Measurements from ENCODE around the gene HSPA9. TPM values are rescaled to one million over a fixed set of nuclear protein-coding genes. Genes with fewer than 3 reads are reported as not detected.
"Not testable (repeated sequence)": the region's sequence is repeated elsewhere in the genome, so short reads cannot be mapped to it uniquely, and the experiment has no call there.

Gene HSPA9
- polyA plus RNA-seq, 3 donors = 67.8 to 82.4 (median 81.8) TPM

GRCh38 chr5:138514021-138514420 lies 61.2 kb downstream of the HSPA9 start:
- Mint-ChIP-seq H3K4me3 (no peak overlapping the region), H3K27ac (peak overlapping the region in 5 of 7 donors; percentile 26 to 85 (median 75)), H3K36me3 (peaks cover 88 to 95% of the 10 kb centered on the region in 2 donors), H3K27me3 (ENCODE audit: low read depth in 3 of 3) (peaks cover 0 to 2% (median 0%) of the 10 kb centered on the region in 3 donors), H3K9me3 (no peaks in the 10 kb centered on the region), H3K4me1 (peaks cover 9% of the 10 kb centered on the region)
- Histone ChIP-seq H3K27ac (ENCODE audit: low read depth in 1 of 2, low read length in 2 of 2) (peak overlapping the region in 1 of 2 donors; percentile 36), H3K9ac (ENCODE audit: insufficient read depth, low read length, poor library complexity, severe bottlenecking) (no peak overlapping the region), H3K4me2 (replicated peaks; ENCODE audit: extremely low read depth, low read length, poor library complexity, severe bottlenecking) (no peak overlapping the region), H2AFZ (ENCODE audit: insufficient read depth, low read depth, low read length, poor library complexity, severe bottlenecking) (no peak overlapping the region), H3K79me2 (ENCODE audit: insufficient read depth, low read length) (peaks cover 14% of the 10 kb centered on the region), H3K36me3 (replicated peaks in 1 of 2; ENCODE audit: control insufficient read depth in 1 of 2, insufficient read depth in 2 of 2, low read length in 2 of 2) (peaks cover 88 to 98% of the 10 kb centered on the region in 2 donors), H3K9me3 (replicated peaks in 1 of 2; ENCODE audit: control insufficient read depth in 1 of 2, insufficient read depth in 1 of 2, low read length in 2 of 2) (no peaks in the 10 kb centered on the region), H4K20me1 (ENCODE audit: insufficient read depth, low read length) (peaks cover 58% of the 10 kb centered on the region), H3K27me3 (ENCODE audit: control insufficient read depth in 2 of 2, insufficient read depth in 2 of 2, low read length in 2 of 2) (no peaks in the 10 kb centered on the region), H3K4me1 (ENCODE audit: control insufficient read depth in 1 of 2, insufficient read depth in 2 of 2, low read length in 2 of 2) (peaks cover 0 to 3% of the 10 kb centered on the region in 2 donors), H3K4me3 (replicated peaks in 1 of 3; ENCODE audit: low read depth in 2 of 3, low read length in 3 of 3) (no peak overlapping the region)
- TF ChIP-seq, protein P1, sequence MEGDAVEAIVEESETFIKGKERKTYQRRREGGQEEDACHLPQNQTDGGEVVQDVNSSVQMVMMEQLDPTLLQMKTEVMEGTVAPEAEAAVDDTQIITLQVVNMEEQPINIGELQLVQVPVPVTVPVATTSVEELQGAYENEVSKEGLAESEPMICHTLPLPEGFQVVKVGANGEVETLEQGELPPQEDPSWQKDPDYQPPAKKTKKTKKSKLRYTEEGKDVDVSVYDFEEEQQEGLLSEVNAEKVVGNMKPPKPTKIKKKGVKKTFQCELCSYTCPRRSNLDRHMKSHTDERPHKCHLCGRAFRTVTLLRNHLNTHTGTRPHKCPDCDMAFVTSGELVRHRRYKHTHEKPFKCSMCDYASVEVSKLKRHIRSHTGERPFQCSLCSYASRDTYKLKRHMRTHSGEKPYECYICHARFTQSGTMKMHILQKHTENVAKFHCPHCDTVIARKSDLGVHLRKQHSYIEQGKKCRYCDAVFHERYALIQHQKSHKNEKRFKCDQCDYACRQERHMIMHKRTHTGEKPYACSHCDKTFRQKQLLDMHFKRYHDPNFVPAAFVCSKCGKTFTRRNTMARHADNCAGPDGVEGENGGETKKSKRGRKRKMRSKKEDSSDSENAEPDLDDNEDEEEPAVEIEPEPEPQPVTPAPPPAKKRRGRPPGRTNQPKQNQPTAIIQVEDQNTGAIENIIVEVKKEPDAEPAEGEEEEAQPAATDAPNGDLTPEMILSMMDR (IDR thresholded peaks at IDR 0.05) = no peak
- DNase-seq = peak in 2 of 3 donors; percentile 14 to 29
- intact Hi-C loops (cut with micrococcal nuclease) = no loop called here
- WGBS (ENCODE audit: insufficient coverage) = no CpG with 5 or more reads among the region's 1 CpG

- Histone ChIP-seq H4K20me1 (ENCODE audit: insufficient read depth, low read length) (peaks cover 36% of the 10 kb centered on the region), H3K4me1 (ENCODE audit: control insufficient read depth in 1 of 2, insufficient read depth in 2 of 2, low read length in 2 of 2) (peaks cover 3 to 7% of the 10 kb centered on the region in 2 donors), H3K9me3 (replicated peaks in 1 of 2; ENCODE audit: control insufficient read depth in 1 of 2, insufficient read depth in 1 of 2, low read length in 2 of 2) (no peaks in the 10 kb centered on the region), H3K9ac (ENCODE audit: insufficient read depth, low read length, poor library complexity, severe bottlenecking) (no peak overlapping the region), H3K4me2 (replicated peaks; ENCODE audit: extremely low read depth, low read length, poor library complexity, severe bottlenecking) (no peak overlapping the region), H3K4me3 (replicated peaks in 1 of 3; ENCODE audit: low read depth in 2 of 3, low read length in 3 of 3) (no peak overlapping the region), H3K79me2 (ENCODE audit: insufficient read depth, low read length) (no peaks in the 10 kb centered on the region), H3K27me3 (ENCODE audit: control insufficient read depth in 2 of 2, insufficient read depth in 2 of 2, low read length in 2 of 2) (no peaks in the 10 kb centered on the region), H3K36me3 (replicated peaks in 1 of 2; ENCODE audit: control insufficient read depth in 1 of 2, insufficient read depth in 2 of 2, low read length in 2 of 2) (peaks cover 61 to 86% of the 10 kb centered on the region in 2 donors), H2AFZ (ENCODE audit: insufficient read depth, low read depth, low read length, poor library complexity, severe bottlenecking) (no peak overlapping the region), H3K27ac (ENCODE audit: low read depth in 1 of 2, low read length in 2 of 2) (no peak overlapping the region)
- H3K27me3 Mint-ChIP-seq (ENCODE audit: low read depth in 3 of 3) = no peaks in the 10 kb centered on the region
- intact Hi-C loops (cut with micrococcal nuclease) = no loop called here
- no peak for DNase-seq
- no peaks in the 10 kb centered on the region for H3K9me3 Mint-ChIP-seq
- peak overlapping the region in 3 of 7 donors; percentile 20 to 67 (median 42) for H3K27ac Mint-ChIP-seq
- peaks cover 14% of the 10 kb centered on the region for H3K4me1 Mint-ChIP-seq
- TF ChIP-seq, protein P1 (IDR thresholded peaks at IDR 0.05) = no peak
- peaks cover 62 to 83% of the 10 kb centered on the region in 2 donors for H3K36me3 Mint-ChIP-seq
- WGBS (ENCODE audit: insufficient coverage) = no CpG with 5 or more reads among the region's 3 CpGs
- H3K4me3 Mint-ChIP-seq = no peak overlapping the region
Observed at GRCh38 chr5:138508958-138509357, 66.2 kb downstream of the HSPA9 start.

DNA sequence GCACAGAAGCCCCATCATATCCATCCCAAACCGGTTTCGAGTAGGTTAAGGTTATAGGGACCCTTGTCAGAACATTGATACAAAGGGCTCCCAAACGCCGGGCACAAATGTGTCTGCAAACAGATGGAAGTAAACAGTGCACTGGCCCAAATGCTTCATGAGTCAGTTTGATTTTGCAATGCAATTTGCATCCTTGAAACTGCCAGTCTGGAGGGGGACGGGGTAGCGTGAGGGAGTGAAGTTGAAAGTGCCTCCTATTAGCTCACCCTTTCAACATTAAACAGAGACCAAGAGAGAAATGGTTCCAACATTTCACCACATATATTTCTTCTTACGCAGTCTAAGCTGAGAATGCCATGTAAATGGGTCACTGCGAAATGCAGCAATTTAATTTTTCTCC lies 67.7 kb downstream of the HSPA9 start:
- H3K4me3 Mint-ChIP-seq; H3K4me2 ChIP-seq (replicated peaks; ENCODE audit: extremely low read depth, low read length, poor library complexity, severe bottlenecking); H3K4me3 ChIP-seq (replicated peaks in 1 of 3; ENCODE audit: low read depth in 2 of 3, low read length in 3 of 3); intact Hi-C loops (cut with micrococcal nuclease); H3K27ac ChIP-seq (ENCODE audit: low read depth in 1 of 2, low read length in 2 of 2); H3K27me3 Mint-ChIP-seq (ENCODE audit: low read depth in 3 of 3); H3K9ac ChIP-seq (ENCODE audit: insufficient read depth, low read length, poor library complexity, severe bottlenecking); H3K9me3 Mint-ChIP-seq; H3K27me3 ChIP-seq (ENCODE audit: control insufficient read depth in 2 of 2, insufficient read depth in 2 of 2, low read length in 2 of 2); H3K79me2 ChIP-seq (ENCODE audit: insufficient read depth, low read length); H2AFZ ChIP-seq (ENCODE audit: insufficient read depth, low read depth, low read length, poor library complexity, severe bottlenecking); H3K9me3 ChIP-seq (replicated peaks in 1 of 2; ENCODE audit: control insufficient read depth in 1 of 2, insufficient read depth in 1 of 2, low read length in 2 of 2); H3K4me1 ChIP-seq (ENCODE audit: control insufficient read depth in 1 of 2, insufficient read depth in 2 of 2, low read length in 2 of 2): not testable (repeated sequence)
- peak overlapping the region in 4 of 7 donors; percentile 3 to 73 (median 58) for H3K27ac Mint-ChIP-seq
- Histone ChIP-seq H3K36me3 (replicated peaks in 1 of 2; ENCODE audit: control insufficient read depth in 1 of 2, insufficient read depth in 2 of 2, low read length in 2 of 2) (peaks cover 46 to 72% of the 10 kb centered on the region in 2 donors), H4K20me1 (ENCODE audit: insufficient read depth, low read length) (peaks cover 36% of the 10 kb centered on the region)
- DNase-seq = peak; percentile 51 to 73 (median 56)
- H3K4me1 Mint-ChIP-seq = peaks cover 14% of the 10 kb centered on the region
- peaks cover 47 to 68% of the 10 kb centered on the region in 2 donors for H3K36me3 Mint-ChIP-seq
- WGBS (ENCODE audit: insufficient coverage) = 49% methylated on average over 4 of the region's 8 CpGs
